MCF 10A (cell line): ENCODE results near the gene CARD9. TPM values are rescaled to one million over a fixed set of nuclear protein-coding genes. Genes with fewer than 3 reads are reported as not detected.
"Not testable (repeated sequence)": the region's sequence is repeated elsewhere in the genome, so short reads cannot be mapped to it uniquely, and the experiment has no call there.

Experiments used
- BruUV-seq: library from RNA; stranded (reverse); fragments of 400-500 nt; replicated peaks from 2 replicates; lab custom pipeline; 2021; lab: Mats Ljungman, UMichigan
- CTCF ChIA-PET: fragments of 300-600 bp; sonication (Branson Sonifier 250); formaldehyde crosslinking; extraction: SDS; loops from one replicate; lab custom pipeline; 2021; ENCODE audit warnings: antibody characterized with exemption, inconsistent platforms; lab: Yijun Ruan, JAX
- POLR2A ChIA-PET: fragments of 300-600, 350-650 bp; sonication (Branson Sonifier 250); formaldehyde crosslinking; extraction: SDS; loops from one replicate; lab custom pipeline; 2020; ENCODE audit warnings: antibody characterized with exemption, inconsistent platforms; lab: Yijun Ruan, JAX
- DNase-seq: peaks from one replicate; pipeline ENCODE4 v3.0.0-alpha.2; 2018; ENCODE audit not compliant: unreplicated experiment
- H3K27ac Mint-ChIP-seq: one replicate; pipeline ENCODE4 v1.8.0; 2022; ENCODE audit warnings: mild to moderate bottlenecking, low read depth, mixed read lengths; ENCODE audit not compliant: unreplicated experiment
- H3K27me3 Mint-ChIP-seq: one replicate; pipeline ENCODE4 v1.8.0; 2022; ENCODE audit warnings: mixed read lengths; ENCODE audit not compliant: insufficient read depth, unreplicated experiment
- H3K36me3 Mint-ChIP-seq: one replicate; pipeline ENCODE4 v1.8.0; 2022; ENCODE audit warnings: mild to moderate bottlenecking, moderate library complexity, mixed read lengths; ENCODE audit not compliant: insufficient read depth, unreplicated experiment
- H3K4me1 Mint-ChIP-seq: one replicate; pipeline ENCODE4 v1.8.0; 2022; ENCODE audit warnings: mixed read lengths; ENCODE audit not compliant: insufficient read depth, unreplicated experiment
- H3K4me3 Mint-ChIP-seq: one replicate; pipeline ENCODE4 v1.8.0; 2022; ENCODE audit warnings: mild to moderate bottlenecking, moderate library complexity, mixed read lengths; ENCODE audit not compliant: unreplicated experiment
- H3K9me3 Mint-ChIP-seq: one replicate; pipeline ENCODE4 v1.8.0; 2022; ENCODE audit warnings: mixed read lengths; ENCODE audit not compliant: unreplicated experiment
- intact Hi-C: fragments of 100-400 bp; cut with micrococcal nuclease; formaldehyde crosslinking; loops from 2 replicates; pipeline ENCODE4 v1.14.1; 2022
- total RNA-seq: library from RNA; stranded (reverse); gene quantifications from 2 replicates; pipeline ENCODE4 v1.2.3, GENCODE V29; 2022
- TF ChIP-seq, protein P1 (sequence below): fragments of 200-600 bp; IDR thresholded peaks from one replicate; pipeline ENCODE4 v1.8.0; 2022; ENCODE audit warnings: antibody characterized with exemption, mild to moderate bottlenecking; ENCODE audit not compliant: unreplicated experiment

Gene CARD9
- total RNA-seq, 1 experiment from 2014 or later = 0.33 TPM

DNA sequence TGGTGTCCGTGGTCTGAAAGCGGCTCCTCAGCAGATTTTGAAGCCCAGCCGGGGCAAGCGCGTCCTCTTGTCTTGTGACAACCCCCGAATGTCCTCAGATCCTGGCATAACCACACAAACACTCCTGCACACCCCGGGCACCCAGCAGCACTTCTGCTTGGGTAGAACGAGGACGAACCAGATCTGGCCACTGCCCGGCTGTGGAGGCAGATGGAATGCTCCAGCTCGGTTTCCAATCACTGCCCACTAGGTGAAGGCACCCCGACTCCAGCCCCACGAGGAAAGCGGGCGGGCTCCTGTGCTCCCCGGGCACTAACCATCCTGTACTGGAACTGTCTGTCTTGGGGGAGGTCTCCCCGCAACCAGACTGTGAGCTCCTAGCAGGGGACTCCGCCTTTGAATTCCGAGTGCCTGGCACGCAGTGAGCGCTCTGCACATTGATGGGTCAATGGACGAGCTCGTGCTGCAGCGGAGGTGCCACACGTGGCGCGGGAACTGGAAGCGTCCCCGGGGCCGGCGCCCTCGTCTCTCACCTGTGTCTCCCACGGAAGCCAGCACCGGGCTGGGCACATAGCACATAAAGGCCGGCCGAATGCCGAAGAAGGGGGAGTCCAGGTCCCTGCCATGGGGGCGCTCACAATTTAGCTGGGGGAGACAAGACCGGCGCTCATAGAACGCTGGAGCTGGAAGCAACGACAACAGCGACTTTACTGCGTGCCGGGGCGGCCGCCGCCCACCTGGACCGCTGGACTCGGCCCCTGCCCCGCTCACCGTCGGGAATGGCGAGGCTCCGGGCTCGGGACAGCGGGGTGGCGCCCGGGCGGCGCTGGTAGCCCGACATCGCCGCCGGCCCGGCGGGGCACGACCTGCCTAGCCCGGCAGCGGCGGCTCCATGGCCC, 36.3 kb upstream of the CARD9 start:
- intact Hi-C loops = no loop called here
- TF ChIP-seq, protein P1, sequence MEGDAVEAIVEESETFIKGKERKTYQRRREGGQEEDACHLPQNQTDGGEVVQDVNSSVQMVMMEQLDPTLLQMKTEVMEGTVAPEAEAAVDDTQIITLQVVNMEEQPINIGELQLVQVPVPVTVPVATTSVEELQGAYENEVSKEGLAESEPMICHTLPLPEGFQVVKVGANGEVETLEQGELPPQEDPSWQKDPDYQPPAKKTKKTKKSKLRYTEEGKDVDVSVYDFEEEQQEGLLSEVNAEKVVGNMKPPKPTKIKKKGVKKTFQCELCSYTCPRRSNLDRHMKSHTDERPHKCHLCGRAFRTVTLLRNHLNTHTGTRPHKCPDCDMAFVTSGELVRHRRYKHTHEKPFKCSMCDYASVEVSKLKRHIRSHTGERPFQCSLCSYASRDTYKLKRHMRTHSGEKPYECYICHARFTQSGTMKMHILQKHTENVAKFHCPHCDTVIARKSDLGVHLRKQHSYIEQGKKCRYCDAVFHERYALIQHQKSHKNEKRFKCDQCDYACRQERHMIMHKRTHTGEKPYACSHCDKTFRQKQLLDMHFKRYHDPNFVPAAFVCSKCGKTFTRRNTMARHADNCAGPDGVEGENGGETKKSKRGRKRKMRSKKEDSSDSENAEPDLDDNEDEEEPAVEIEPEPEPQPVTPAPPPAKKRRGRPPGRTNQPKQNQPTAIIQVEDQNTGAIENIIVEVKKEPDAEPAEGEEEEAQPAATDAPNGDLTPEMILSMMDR = no peak
- DNase-seq = peak; percentile 46
- peak overlapping the region; percentile 96 for H3K4me3 Mint-ChIP-seq
- ChIA-PET CTCF (interaction anchor here (0.6 to 1.7 kb wide), 5 partner anchors 9 to 74 kb away, joined by 3 to 14 read pairs (median 3); no protein-coding TSS in a partner anchor), POLR2A (interaction anchor here (0.5 to 5.1 kb wide), 17 partner anchors 8 to 814 kb away, joined by 3 to 37 read pairs (median 3); partner anchors contain the start of genes DNLZ, INPP5E, SNAPC4 and TMEM141)
- BruUV-seq = TSS peak; percentile 54
- no peaks in the 10 kb centered on the region for H3K9me3 Mint-ChIP-seq
- no peaks in the 10 kb centered on the region for H3K27me3 Mint-ChIP-seq
- H3K27ac Mint-ChIP-seq = peak overlapping the region; percentile 97
- peaks cover 65% of the 10 kb centered on the region for H3K36me3 Mint-ChIP-seq
- H3K4me1 Mint-ChIP-seq = peaks cover 19% of the 10 kb centered on the region

DNA sequence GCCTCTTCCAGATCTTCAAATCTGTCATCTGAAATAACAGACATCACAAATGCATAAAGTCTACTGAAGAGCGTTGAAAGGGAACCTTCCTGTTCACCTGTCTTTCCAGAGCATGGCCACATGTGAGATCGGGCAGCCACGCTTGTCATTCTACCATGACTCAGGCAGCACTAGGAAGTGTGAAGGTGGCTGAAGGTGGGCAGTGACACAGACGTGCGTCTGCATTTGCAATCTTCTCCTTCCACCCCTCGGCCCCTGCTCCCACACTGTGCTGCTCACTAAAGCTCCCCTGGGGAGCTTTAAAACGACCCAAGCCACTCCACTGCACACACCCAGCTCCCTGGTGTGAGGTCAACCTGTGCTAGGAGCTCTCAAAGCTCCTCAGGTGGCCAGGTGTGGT, 34.4 kb upstream of the CARD9 start:
- DNase-seq = no peak
- Mint-ChIP-seq H3K4me1 (peaks cover 19% of the 10 kb centered on the region), H3K36me3 (peaks cover 58% of the 10 kb centered on the region), H3K9me3 (no peaks in the 10 kb centered on the region), H3K4me3 (no peak overlapping the region), H3K27ac (no peak overlapping the region), H3K27me3 (no peaks in the 10 kb centered on the region)
- ChIA-PET CTCF (interaction anchor here (0.6 kb wide), 2 partner anchors 41 to 65 kb away, joined by 3 read pairs; no protein-coding TSS in a partner anchor), POLR2A (no interaction called here)
- TF ChIP-seq, protein P1 = no peak
- intact Hi-C loops = no loop called here
- BruUV-seq = no TSS peak

DNA sequence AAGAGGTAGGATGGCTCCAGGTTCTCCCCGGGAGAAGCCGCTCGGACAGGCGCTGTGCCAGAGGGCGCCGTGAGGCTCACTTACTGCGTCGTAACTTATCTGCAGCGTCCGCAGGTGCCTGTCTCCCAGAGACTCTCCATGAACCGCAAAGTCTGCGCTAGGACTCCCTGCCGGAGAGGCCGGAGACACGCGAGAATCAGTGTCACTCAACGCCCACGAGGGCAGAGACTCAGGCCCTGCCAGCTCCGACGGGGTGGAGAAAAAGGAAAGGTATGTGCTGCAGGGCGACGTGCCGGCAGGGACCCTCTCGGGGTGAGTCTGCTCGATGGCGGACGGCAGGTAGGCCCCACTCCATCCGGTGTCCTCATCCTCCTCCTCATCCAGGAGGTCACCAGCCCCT, 33.6 kb upstream of the CARD9 start:
- H3K36me3 Mint-ChIP-seq = peaks cover 54% of the 10 kb centered on the region

DNA sequence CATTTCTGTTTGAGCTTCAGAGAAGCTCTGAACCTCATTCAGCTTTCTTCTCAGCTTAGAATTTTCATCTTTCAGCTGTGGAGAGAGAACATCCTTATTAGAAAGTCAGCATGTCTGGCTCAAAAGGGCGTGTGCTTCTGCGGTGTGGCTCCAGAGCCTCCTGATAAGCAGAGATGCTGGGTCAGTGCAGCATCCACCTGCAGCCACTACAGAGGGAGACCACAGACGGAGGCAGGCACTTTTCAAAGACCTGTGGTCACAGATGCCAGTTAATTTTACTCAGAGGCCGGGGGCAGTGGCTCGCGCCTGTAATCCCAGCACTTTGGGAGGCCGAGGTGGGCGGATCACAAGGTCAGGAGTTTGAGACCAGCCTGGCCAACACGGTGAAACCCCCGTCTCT, 32.4 kb upstream of the CARD9 start:
- H3K4me1 Mint-ChIP-seq, POLR2A ChIA-PET, H3K27me3 Mint-ChIP-seq, intact Hi-C loops, DNase-seq, CTCF ChIA-PET, H3K4me3 Mint-ChIP-seq, BruUV-seq, H3K9me3 Mint-ChIP-seq, H3K27ac Mint-ChIP-seq: not testable (repeated sequence)
- H3K36me3 Mint-ChIP-seq = peaks cover 58% of the 10 kb centered on the region

More for the DNA sequence above, 33.6 kb upstream of the CARD9 start:
- POLR2A ChIA-PET = interaction anchor here (0.6 kb wide), 1 partner anchor 320 kb away, joined by 3 read pairs; no protein-coding TSS in a partner anchor
- H3K4me1 Mint-ChIP-seq = peaks cover 18% of the 10 kb centered on the region
- CTCF ChIA-PET = interaction anchor here (0.6 kb wide), 1 partner anchor 8 kb away, joined by 3 read pairs; no protein-coding TSS in a partner anchor
- intact Hi-C loops, BruUV-seq, H3K27me3 Mint-ChIP-seq, H3K4me3 Mint-ChIP-seq, H3K9me3 Mint-ChIP-seq, H3K27ac Mint-ChIP-seq, DNase-seq: not testable (repeated sequence)

DNA sequence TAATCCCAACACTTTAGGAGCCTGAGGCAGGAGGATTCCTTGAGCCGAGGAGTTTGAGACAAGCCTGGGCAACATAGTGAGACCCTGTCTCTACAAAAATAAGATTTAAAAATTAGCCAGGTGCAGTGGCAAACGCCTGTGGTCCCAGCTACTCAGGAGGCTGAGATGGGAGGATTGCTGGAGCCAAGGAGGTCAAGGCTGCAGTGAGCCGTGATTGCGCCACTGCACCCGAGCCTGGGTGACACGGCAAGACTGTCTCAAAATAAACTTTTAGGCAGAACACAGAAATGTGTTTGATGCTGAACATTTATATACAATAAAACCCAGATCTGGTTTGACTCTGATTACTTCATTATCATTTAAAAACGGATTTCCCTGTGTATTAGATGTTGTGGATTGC, 32.0 kb upstream of the CARD9 start:
- Mint-ChIP-seq H3K36me3 (peaks cover 58% of the 10 kb centered on the region), H3K4me3 (no peak overlapping the region), H3K4me1 (peaks cover 7% of the 10 kb centered on the region), H3K9me3 (no peaks in the 10 kb centered on the region), H3K27ac (no peak overlapping the region), H3K27me3 (no peaks in the 10 kb centered on the region)
- CTCF ChIA-PET = no interaction called here
- intact Hi-C loops = no loop called here
- TF ChIP-seq, protein P1 = no peak
- no peak for DNase-seq
- no TSS peak for BruUV-seq
- POLR2A ChIA-PET = no interaction called here
